Activated CD8-positive, alpha-beta memory T cell treated with anti-CD3 and anti-CD28 coated beads for 48 hours (primary cell): ENCODE measurements around the gene GALNT12.

Experiments
- DNase-seq, 3 experiments: peaks; one replicate each; pipeline ENCODE4 v3.0.0-alpha.2; 2020; ENCODE audit warnings: low read depth in 2 of 3, low spot score in 2 of 3

The GALNT12 gene

DNA sequence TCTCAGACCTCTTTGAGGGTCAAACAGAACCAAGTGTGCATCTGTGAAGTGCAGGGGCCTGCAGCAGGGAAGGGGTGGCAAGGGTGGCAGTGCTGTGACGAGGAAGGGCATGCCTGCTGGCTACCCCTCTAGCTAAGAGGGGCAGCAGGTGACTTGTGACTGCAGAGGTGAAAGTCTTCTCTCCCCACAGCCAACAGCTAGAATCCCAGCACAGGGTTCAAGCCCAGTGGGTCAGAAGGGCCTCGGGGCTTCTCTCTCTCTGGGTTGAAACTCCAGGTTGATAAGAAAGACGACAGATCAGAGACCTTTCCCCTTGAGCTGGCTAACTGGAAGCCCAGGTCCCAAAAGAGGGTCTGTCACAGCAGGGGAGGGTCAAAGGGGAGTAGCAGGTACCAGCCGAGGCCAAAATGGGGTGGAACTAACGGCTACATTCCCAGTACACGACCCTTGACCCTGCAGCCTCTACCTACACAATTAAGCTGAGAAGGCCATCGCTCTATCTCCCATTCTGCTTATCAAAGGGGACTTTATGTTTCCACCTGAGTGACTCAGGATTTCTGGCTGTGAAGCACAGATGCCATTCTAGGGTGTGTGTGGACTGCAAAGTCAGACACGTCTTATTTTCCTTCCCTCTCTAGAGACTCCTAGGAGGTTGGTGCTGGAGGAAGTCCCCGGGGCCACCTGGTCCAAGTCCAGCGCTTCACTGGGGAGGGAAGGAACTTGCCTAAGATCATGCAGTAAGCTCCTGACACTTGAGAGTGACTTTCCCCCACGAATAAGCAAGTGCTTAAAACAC lies 25.7 kb upstream of the GALNT12 start:
- DNase-seq: no peak

DNA sequence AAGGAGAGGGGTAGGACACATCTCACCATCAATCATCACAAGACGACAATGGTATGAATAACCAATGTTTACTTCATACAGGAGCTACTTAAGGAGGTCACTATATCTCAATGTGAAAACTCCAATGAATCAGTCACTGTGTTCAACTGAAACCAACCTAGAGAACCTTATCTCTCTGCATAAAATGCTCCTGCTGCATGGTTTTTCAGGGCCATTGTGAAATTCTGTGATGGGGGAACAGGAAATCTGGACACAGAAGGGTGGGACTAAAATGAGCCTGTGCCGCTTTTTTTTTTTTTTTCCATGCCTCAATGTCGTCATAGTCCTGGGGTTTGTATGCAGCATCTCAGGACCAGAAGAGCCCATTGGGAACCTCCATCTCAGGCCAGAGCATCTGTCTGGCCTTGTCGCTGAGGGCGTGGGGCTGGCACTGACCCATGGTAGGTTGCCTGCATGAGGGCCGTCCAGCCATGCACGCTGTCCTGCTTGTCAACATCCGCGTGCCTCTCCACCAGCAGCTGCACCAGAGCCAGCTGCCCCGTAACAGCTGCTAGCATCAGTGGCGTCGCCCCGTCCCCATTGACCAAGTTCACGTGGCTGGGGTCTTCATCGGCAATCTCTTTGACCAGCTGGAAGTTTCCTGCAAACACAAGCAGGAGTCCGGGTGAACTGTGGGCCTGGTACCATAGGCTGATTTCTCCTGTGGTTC lies 23.8 kb upstream of the GALNT12 start:
- DNase-seq: no peak

DNA sequence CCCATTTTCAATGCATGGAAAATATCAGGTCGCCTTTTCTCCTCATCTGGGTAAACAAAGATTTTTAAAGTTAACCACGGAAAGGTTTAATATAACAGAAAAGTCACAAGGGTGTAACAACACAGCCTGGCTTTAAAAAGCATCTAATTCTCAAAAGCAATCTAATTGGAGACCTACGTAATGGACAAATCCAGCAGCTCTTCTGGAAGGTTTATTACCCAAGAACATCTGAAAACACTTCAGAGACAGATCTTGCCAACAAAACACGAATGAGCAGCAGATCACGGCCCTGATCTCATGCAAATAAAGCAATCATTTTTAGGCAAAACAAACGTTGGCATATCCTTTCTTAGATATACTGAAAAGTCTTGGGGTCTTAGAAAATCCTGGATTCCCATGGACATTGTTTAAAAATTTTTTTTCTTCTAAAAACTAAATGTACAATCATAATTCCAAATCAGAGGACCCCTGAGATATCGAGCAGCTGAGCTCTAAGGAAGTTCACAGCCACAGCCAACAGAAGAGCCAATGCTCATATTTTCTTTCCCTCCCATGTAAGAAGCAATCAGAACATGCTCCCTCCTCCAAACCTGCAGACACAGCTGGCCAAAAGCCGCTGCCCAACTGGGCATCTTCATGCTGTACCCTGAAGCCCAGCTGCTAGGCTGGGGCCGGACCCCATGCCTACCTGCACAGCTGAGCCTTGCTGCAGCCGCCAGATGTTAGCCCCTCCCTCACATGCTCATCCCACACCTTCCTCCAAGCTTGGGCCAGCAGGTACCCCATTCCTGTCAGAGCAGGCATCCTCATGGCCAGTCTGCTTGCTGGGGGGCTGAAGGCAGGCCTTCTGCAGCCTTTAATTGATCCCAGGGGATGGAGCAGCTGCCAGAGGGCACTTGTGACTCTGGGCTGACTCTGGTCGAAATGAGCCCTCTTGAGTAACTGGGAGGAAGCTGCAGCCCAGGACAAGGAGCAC lies 22.4 kb upstream of the GALNT12 start:
- DNase-seq: no peak

DNA sequence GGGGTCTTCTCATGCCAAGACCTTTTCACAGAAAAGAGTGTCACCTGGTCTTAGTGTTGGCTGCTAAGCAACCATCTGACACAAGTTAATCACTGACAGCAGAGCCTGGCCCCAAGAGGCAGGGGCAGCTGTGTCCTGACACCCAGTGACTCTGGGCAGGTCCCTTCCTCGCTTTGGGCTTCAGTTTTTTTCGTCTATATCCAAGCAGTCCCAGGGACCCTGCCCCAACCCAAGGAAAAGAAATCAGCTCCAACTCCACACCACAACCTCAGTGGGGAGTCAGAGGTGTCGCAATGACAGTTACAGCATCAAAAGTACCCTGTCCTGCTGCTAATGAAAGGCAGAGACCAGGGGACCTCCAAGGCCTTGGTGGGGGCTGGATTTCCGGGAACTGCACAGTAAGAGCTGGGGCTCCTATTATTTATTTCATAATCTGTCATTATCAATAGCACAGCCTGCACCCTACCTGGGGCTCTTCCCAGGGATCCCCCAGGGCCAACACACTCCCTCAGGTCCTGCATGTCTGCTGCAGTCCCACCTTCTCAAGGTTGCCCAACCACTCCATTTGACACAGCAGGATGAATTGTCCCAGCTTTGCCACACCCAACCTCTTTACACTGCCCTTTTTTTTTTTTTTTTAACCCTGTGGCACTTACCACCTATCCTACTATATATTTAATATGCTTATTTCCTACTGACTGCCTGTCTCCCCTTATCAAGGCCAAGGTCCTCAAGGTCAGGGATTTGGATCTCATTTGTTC lies 20.5 kb upstream of the GALNT12 start:
- DNase-seq: no peak

DNA sequence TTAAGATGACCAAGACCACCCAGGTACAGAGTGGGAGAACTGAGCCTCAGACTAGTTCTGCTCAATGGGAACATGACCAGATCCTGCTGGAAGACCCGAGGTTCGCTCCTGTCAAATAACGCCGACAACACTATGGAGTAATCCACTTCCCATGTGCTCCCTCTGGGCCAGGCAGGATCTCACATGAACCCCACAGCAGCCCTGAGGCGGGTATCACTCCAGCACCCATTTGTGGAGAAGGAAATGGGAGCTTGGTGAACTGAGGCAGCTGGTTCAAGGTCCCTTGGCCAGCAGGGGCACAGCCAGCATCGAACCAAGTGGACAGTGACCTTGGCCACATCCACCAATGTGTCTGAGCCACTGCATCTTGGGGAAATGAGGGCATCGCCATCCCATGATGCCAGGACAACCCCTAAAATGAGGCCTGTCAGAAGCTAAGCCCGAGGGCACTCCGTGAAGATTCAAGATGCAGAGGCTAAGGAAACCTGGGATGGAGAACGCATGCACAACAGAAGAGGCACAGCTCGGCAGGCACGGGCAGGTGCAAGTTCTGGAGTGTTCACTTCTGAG lies 19.6 kb upstream of the GALNT12 start:
- no peak for DNase-seq

DNA sequence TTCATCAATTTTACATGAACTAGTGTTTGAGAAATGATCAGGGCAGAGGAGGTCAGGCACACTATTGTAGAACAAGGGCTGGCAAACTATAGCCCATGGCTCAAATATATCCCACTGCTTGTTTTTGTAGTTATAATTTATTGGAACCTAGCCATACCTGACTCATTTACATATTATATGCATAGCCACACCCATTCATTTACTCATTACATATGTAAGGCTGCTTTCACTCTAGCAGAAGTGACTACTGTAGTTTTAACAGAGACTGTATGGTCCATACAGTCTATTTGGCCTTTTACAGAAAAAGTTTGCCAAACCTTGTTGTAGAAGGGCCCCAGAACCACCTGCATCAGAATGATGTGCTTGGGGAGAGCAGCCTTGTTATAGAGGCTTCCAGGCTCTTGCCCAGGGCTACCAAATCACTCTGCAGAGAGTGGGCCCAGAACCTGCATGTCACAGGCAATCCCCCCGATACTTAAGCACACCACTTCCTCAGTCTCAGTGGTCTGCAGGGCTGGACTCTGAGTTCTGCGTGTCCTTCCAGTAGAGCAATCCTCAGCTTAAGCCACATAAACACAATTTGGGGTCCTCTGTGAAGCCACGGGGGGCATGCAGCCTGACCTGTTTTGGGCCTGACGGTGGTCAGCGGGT lies 17.9 kb upstream of the GALNT12 start:
- no peak for DNase-seq

DNA sequence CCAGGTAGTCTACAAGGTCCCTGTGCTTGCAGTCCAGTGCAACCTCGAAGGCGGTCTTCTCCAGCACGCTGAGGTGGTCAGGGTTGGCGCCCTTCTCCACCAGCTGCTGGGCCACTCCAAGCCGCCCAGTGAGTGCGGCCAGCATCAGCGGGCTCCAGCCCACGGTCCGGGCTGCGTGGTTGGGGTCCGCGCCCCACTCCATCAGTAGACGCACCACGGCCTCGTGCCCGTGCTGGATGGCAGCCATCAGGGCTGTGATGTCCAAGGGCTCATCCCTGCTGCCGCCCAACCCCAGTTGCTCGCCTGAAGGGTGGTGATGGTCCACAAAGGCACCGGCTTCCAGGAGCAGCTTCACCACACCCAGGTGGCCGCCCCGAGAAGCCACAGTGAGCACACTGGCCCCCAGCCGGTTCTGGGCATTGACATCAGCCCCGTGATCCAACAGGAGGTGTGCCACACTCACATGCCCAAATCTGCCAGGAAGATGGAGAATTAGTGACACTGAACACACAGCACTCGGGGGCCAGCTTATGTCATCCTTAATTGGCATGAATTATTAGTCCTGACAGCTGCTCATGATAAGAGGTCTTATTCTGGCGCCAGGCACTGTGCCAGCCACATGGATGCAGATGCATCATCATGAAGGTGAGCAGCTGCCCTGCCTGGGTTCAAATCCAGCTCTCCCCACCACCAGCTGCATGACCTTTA lies 17.2 kb upstream of the GALNT12 start:
- DNase-seq: no peak

DNA sequence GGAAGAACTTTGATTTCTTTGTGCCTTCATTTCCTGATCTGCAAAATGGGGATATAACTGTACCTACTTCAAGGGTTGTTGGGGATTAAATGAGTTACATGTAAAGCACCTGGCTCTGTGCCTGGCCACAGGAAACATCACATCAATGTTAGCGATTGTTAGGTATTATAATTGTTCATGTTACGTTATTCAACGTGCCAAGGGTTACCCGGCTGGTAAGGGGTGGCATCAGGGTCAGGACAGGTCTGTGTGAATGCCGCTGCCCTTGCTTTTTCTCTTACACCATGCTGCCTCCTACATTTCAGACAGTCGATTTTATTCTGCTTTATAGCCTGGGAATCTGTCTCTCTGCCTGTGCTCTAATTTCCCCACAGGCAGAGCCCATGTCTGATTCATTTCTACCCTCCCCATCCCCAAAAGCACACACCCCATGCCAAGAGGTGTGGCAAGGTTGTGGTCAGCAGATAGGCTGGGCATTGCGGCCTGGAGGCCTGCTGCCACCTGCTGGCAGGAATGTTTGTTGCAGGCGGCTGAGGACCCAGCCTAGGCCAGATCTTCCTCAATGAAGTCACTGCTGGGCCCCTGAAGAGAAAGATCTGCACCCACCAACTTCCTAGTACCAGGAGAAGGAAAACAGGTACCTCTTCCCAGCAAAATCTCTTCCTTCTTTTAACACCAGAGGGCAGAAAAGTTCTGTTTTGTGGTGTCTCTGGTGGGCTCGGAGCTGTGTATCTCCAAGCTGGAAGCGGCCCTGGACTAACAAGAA lies 16.4 kb upstream of the GALNT12 start:
- peak in 2 of 3 experiments; percentile 42 to 49 for DNase-seq

DNA sequence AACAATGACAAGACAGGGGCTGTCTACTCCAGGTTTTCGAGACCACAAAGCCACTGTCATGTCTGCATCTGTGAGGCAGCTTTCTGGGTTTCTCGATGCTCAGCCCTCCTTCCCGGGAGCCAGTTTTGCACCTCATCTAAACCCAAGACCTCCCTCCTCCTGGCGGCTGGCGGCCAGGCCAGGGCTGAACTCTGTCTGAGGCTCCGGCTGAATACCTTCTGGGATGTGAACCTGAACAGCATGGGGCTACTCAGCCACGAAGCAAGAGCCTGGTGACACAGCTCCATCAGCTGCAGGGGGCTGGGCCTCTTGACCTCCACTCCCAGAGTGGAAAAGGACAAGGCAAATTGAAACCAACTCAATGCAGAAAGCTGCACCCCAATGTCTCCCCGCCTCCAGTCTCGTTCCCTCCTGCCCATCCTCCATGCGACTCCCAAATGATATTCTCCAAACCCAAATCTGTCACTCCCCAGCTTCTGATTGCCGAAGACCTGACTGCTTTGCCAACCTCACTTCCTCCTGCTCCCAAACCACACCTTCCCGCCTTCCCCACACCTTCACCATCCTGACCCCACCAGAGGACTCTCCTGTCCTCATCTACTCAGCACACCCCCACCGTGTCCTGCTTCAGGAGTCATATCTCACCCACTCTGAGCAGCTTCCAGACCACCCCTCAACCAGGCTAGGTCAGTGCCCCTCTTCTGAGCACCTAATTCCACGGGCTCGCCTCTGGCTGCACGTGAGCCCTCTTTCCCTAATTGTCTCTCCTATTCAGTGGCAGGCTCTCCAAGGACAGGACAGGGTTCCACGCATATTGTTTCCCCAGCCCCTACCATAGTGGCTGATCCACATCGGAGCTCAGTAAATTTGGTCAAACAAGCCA lies 15.6 kb upstream of the GALNT12 start:
- no peak for DNase-seq

DNA sequence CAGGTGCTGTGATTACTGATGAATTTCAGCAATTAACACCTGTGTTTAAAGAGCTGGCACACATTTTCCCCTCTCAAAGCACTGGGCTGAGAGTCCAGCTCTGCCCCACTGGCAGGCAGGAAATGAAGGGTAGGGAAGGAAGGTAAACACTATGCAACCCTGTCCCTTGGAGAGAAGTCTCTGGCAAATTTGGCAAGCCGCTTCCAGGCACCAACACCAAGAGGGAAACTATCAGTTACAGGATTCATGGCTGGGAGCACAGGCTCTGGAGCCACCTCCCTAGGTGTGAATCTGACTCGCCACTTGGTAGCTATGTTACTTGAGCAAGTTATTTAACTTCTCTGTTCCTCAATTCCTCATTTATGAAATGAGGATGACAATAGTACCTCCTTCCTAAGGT lies 14.4 kb upstream of the GALNT12 start:
- DNase-seq: no peak

DNA sequence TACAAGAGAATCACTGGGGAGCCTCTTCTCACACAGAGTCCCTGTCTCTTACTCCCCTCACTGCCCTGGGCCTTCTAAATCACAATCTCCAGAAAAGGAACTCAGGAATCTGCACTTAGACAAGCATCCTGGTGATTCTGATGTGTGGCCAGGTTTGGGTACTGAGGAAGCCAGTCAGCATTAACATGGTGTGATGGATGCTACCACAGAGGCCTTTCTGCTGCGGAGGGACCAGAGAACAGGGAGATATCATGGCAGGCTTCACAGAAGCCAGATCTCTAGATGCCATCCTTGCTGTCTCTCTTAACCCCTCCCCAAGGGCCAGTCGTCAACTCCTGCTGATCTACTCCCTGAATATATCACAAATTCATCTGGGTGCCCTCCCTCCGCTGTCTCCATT lies 12.7 kb upstream of the GALNT12 start:
- DNase-seq: no peak

DNA sequence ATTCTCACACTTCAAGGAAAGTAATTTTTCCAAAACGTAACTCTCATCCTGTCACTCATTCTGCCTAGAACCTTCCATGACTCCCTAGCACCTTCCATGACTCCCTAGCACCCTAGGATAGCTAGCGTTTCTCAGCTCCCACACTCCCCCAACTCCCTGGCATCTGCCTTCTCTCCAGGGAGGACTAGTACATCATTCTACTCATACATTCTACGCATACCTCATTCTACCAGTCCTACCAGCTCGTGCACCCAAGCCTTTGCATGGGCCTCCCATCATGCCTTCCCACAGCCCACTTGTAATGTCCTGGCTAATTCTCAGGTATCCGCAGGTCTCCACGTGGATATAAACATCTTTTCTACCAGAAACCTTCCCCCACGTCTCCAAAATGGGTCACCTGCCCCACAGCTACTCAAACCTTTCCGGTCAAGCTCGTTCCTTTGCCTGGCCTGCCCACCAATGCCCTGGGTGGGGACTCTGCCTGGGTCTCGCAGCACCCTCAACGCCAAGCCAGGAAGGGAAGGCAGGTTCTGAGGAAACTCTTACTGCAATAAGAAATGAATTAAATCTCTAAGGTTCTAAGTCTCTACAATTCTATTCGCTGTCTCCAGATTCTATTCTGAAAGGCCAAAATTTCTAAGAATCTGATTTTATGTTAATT lies 12.0 kb upstream of the GALNT12 start:
- no peak for DNase-seq

DNA sequence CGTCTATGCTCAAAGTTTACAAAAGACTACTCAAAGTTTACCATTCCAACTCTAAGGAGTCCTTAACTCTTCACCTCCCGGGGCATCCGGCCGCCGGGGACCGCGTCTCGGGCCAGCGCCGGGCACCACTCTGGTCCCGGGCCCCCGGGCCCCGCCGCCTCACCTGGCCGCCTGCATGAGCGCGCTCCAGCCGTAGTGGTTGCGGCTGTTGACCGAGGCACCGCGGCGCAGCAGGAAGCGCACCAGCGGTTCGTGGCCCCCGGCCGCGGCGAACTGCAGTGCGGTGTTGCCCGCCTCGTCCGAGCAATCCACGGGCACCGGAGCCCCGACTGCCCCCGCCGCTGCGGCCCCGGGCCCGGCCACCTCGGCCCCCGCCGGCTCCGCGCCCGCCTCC lies 11.5 kb upstream of the GALNT12 start:
- no peak for DNase-seq

DNA sequence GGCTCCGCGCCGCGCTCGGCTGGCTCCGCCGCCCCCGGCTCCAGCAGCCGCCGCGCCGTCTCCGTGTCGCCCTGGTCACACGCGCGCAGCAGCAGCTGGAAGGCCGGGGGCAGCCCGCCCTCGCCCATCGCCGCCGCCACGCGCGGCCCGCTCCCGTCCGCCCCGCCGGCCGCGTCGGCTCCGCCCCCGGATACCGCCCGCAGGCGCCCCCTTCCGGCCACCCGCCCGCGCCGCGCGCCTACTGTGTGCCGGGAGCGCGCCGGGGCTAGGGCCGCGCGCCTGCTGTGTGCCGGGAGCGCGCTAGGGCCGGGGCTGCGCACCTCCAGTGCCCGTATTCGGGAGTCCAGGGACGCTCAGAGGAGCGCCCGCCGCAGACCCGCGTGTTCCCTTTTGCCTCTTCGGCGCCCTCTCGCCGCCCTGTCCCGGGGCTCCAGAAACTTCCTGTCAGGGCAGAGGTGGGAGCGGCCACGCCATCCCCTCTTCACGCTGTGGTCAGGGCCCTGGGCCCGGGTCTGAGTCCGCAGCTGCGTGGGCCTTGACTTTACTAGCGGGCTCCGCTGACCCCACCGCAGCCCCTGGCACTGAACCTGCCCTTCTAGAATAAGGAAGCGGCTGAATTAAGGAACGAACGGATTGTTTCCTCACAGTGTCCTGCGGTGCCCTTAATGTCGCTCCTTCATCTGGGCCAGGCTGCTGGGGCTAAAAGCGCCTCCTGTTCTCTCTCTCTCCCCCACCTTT lies 10.9 kb upstream of the GALNT12 start, which contains the start of gene ANKS6:
ANKS6 (minus strand) TSS at position 192 of the 738 bp plus-strand sequence; CDS start at position 128, 64 bp downstream.
- DNase-seq: peak; percentile 62 to 80 (median 66)

DNA sequence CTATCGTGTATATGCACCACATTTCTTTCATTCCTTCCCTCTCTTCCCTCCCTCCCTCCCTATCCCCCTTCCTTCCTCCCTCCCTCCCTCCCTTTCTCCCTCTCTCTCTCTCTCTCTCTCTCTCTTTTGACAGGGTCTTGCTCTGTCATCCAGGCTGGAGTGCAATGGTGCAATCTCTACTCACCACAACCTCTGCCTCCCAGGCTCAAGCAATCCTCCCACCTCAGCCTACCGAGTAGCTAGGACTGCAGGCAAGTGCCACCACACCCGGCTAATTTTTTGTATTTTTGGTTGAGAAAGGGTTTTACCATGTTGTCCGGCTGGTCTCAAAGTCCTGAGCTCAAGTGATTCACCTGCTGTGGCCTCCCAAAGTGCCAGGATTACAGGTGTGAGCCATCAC lies 10.0 kb upstream of the GALNT12 start:
- no peak for DNase-seq

DNA sequence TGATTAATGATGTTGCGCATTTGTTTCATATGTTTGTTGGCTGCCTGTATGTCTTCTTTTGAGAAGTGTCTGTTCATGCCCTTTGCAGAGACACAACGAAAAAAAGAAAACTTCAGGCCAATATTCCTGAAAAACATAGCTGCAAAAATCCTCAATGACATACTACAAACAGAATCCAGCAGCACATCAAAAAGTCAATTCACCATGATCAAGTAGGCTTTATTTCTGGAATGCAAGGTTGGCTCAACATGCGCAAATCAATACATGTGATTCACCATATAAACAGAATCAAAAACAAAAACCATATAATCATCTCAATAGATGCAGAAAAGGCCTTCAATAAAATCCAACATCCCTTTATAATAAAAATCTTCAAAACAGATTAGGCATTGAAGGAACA lies 9.2 kb upstream of the GALNT12 start:
- no peak for DNase-seq
